ENCODE results near the gene FGF11. TPM values are rescaled to one million over a fixed set of nuclear protein-coding genes. Genes with fewer than 3 reads are reported as not detected.

The FGF11 gene
- 1.0 TPM for total RNA-seq

DNA sequence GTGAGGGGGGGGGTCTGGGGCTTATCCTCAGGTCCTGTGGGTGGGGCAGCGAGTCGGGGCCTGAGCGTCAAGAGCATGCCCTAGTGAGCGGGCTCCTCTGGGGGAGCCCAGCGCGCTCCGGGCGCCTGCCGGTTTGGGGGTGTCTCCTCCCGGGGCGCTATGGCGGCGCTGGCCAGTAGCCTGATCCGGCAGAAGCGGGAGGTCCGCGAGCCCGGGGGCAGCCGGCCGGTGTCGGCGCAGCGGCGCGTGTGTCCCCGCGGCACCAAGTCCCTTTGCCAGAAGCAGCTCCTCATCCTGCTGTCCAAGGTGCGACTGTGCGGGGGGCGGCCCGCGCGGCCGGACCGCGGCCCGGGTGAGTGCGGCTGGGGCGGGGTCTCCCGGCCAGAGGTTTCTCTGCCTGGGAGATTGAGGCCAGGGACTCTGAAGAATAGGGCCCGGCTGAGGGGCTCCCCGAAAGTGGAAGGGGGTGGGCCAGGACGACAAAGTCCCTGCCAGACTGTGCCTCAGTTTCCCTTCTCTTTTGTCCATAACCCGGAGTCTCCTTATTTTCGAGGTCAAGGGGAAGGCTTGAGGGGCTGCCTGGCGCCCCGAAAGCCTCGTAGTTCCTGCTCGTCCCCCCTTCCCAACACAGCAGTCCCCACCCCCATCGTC is at the start of gene FGF11:
Gene FGF11 (plus strand): TSS at position 51 of the 651 bp plus-strand sequence. CDS start 109 bp downstream, at position 160.
- Histone ChIP-seq H3K36me3 (ENCODE audit: control insufficient read depth in 3 of 3, insufficient read depth in 3 of 3, low read length in 3 of 3) (no peaks in the 10 kb centered on the region), H3K4me1 (ENCODE audit: control insufficient read depth in 3 of 3, insufficient read depth in 3 of 3, low read length in 3 of 3) (peaks cover 47 to 67% (median 57%) of the 10 kb centered on the region in 3 donors), H3K9ac (ENCODE audit: low read depth in 1 of 3, low read length in 3 of 3) (peak within 1 kb of the TSS; percentile 69 to 88 (median 74)), H3K4me3 (ENCODE audit: low read length in 3 of 3) (peak within 1 kb of the TSS; percentile 62 to 81 (median 63)), H3K27ac (ENCODE audit: low read depth, low read length) (peak within 1 kb of the TSS; percentile 71), H3K27me3 (ENCODE audit: control insufficient read depth in 3 of 3, insufficient read depth in 3 of 3, low read length in 3 of 3) (peaks cover 0 to 5% (median 0%) of the 10 kb centered on the region in 3 donors), H3K9me3 (ENCODE audit: control insufficient read depth in 3 of 3, low read length in 3 of 3) (no peaks in the 10 kb centered on the region)

DNA sequence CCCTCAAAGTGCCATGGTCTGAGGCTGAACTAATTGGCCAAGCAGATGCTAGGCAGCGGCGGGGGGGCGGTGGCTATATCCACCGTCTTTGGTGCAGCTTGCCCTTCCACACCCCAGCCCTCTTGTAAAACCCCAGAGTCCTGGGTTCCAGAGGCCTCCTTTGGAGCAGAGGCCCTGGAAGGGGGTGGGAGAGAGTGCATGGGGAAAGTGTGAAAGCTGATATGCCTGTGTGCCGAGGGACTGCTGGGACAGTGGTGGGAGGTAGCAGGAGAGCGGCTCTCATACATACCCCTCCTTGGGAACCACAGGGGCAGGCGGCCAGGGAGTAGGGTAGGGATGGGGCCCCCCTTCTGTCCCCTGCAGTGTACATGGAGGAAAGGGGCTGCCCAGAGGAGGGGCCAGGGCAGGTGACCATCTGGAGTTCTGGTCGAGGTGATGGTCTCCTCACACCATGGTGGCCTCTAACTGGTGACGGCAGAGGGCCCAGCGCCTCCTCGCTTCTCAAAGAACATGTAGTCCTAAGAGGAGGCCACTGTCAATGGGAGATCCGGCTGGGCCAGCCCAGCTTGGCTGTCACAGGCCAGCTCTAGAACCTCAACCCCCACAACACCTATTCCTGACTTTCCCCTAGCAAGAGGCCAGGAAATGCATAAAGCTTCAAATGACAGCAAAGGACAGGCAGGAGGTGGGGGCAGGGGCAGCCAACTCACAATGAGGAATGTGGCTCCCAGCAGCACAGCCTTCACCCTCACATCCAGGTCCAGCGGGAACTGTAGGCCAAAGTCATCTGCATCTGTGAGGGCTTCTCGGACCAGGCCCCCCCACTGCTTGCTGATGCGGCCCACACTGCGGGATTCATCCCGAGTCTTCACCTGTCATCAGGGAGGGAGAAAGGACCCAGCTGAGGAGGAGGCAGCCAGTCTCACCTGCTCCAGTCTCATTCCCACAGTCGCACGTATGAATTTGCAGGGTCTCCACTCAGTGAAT is 49.1 kb upstream of the FGF11 start:
- no peaks in the 10 kb centered on the region for H3K27me3 ChIP-seq (ENCODE audit: control insufficient read depth in 3 of 3, insufficient read depth in 3 of 3, low read length in 3 of 3)
- no peak overlapping the region for H3K9ac ChIP-seq (ENCODE audit: low read depth in 1 of 3, low read length in 3 of 3)
- H3K4me1 ChIP-seq (ENCODE audit: control insufficient read depth in 3 of 3, insufficient read depth in 3 of 3, low read length in 3 of 3): peaks cover 8 to 15% (median 13%) of the 10 kb centered on the region in 3 donors
- no peak overlapping the region for H3K27ac ChIP-seq (ENCODE audit: low read depth, low read length)
- H3K36me3 ChIP-seq (ENCODE audit: control insufficient read depth in 3 of 3, insufficient read depth in 3 of 3, low read length in 3 of 3): peaks cover 18 to 38% (median 28%) of the 10 kb centered on the region in 3 donors
- H3K9me3 ChIP-seq (ENCODE audit: control insufficient read depth in 3 of 3, low read length in 3 of 3): no peaks in the 10 kb centered on the region
- H3K4me3 ChIP-seq (ENCODE audit: low read length in 3 of 3): no peak overlapping the region

DNA sequence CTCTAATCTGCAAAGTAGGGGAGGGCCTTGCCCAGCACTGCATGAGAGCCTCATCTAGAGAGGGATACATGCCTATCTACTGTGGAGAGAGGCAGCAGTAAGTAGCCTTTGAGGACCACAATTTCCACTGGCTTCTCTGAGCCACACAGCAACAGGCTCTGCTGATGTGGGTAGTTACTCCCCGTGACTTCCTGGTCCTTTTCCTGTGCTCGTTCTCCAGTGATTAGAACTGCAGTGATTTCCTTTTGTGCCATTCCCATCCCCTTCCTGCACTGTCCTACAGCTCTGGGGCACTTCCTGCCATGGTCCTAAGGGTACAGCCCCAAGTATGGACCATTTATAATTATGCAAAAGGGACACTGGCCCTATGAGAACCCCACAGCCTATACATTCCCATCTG is 48.0 kb upstream of the FGF11 start:
- no peak overlapping the region for H3K4me3 ChIP-seq (ENCODE audit: low read length in 3 of 3)
- H3K36me3 ChIP-seq (ENCODE audit: control insufficient read depth in 3 of 3, insufficient read depth in 3 of 3, low read length in 3 of 3): peaks cover 18 to 38% (median 28%) of the 10 kb centered on the region in 3 donors
- H3K27ac ChIP-seq (ENCODE audit: low read depth, low read length): no peak overlapping the region

DNA sequence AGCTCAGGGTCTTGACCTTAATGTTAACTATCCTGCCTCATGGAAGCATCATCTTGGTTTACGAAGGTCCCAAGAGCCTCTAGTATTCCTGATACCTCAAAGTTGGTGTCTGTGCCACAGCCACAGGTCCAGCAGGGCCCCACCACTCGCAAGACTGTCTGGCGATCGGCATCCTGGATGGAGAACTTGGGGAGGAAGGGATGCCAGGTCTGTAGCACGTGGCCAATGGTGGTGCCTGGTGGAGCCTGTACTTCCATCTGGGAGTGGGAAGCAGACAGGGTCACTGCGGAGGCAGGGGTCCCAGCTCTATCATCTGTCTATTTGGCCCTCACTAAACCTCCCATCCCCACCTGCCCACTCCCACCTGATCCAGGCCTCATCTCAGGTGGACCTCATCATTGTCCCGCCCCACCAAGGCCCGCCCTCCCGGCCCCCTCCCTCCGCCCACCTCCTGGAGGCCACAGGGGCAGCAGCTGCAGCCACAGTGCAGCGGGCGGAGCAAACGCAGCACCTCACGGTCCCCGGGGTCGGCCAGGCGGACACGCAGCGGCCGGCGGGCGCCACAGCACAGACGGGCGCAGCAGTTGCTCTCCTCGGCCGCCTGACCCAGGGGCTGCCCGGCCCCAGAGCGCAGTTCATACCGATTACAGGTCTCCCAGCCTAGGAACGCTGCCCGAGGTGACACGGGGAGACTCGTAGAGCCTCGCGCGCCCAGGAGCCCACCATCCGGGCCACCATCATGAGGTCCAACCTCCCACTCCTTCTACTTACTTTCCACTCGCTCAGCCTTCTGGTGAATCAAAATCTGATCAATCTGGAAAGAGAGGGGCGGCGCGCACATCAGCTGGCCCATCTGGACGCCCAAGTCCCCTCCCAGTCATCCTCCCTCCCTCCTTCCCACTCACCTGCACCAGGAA is 46.4 kb upstream of the FGF11 start:
- Histone ChIP-seq H3K27ac (ENCODE audit: low read depth, low read length) (no peak overlapping the region), H3K4me3 (ENCODE audit: low read length in 3 of 3) (peak overlapping the region in 2 of 3 donors; percentile 70 to 84), H3K9me3 (ENCODE audit: control insufficient read depth in 3 of 3, low read length in 3 of 3) (no peaks in the 10 kb centered on the region), H3K9ac (ENCODE audit: low read depth in 1 of 3, low read length in 3 of 3) (no peak overlapping the region), H3K4me1 (ENCODE audit: control insufficient read depth in 3 of 3, insufficient read depth in 3 of 3, low read length in 3 of 3) (peaks cover 8 to 15% (median 13%) of the 10 kb centered on the region in 3 donors), H3K27me3 (ENCODE audit: control insufficient read depth in 3 of 3, insufficient read depth in 3 of 3, low read length in 3 of 3) (no peaks in the 10 kb centered on the region), H3K36me3 (ENCODE audit: control insufficient read depth in 3 of 3, insufficient read depth in 3 of 3, low read length in 3 of 3) (peaks cover 18 to 38% (median 28%) of the 10 kb centered on the region in 3 donors)

More for the DNA sequence above, 48.0 kb upstream of the FGF11 start:
- Histone ChIP-seq H3K9ac (ENCODE audit: low read depth in 1 of 3, low read length in 3 of 3) (no peak overlapping the region), H3K4me1 (ENCODE audit: control insufficient read depth in 3 of 3, insufficient read depth in 3 of 3, low read length in 3 of 3) (peaks cover 8 to 15% (median 13%) of the 10 kb centered on the region in 3 donors), H3K27me3 (ENCODE audit: control insufficient read depth in 3 of 3, insufficient read depth in 3 of 3, low read length in 3 of 3) (no peaks in the 10 kb centered on the region), H3K9me3 (ENCODE audit: control insufficient read depth in 3 of 3, low read length in 3 of 3) (no peaks in the 10 kb centered on the region)

DNA sequence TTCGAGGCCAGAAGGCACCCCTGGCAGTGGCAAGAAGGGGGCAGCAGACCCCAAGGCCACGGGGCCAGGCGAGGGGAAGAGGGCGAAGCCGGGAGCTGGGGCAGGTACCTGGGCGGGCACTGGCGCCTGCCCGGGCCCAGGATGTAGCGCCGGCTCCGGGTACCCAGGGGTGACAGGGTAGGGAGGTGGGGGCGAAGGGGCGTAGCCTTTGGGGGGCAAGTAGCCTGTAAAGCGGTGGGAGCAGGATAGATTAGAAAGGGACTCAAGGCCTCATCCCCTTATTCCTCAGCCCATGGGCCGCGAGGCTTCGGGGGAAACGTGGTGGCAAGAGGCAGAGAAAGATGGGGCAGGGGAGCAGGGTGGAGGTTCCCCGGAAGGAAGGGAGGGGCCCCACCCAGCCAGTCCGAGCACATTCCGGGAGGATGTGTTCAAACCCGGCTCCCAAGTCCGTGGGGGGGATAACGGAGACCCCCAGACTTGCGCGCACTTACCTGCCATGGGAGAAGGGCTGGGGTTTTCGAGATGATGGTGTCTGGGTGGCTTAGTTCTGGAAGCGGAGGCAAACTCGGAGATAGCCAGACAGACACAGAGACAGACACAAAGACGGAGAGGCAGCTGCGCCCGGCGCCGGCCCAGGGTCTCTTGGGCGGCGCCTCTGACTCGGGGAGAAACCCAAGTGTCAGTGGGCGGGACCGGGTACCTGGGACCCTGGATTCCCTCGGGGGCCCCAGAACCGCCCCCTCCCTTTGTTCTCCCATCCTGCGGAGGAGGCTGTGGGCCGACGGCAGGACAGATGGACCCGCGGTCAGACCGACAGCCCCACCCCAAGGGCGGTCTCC is 45.5 kb upstream of the FGF11 start:
- Histone ChIP-seq H3K9me3 (ENCODE audit: control insufficient read depth in 3 of 3, low read length in 3 of 3) (no peaks in the 10 kb centered on the region), H3K4me1 (ENCODE audit: control insufficient read depth in 3 of 3, insufficient read depth in 3 of 3, low read length in 3 of 3) (peaks cover 8 to 15% (median 13%) of the 10 kb centered on the region in 3 donors)

DNA sequence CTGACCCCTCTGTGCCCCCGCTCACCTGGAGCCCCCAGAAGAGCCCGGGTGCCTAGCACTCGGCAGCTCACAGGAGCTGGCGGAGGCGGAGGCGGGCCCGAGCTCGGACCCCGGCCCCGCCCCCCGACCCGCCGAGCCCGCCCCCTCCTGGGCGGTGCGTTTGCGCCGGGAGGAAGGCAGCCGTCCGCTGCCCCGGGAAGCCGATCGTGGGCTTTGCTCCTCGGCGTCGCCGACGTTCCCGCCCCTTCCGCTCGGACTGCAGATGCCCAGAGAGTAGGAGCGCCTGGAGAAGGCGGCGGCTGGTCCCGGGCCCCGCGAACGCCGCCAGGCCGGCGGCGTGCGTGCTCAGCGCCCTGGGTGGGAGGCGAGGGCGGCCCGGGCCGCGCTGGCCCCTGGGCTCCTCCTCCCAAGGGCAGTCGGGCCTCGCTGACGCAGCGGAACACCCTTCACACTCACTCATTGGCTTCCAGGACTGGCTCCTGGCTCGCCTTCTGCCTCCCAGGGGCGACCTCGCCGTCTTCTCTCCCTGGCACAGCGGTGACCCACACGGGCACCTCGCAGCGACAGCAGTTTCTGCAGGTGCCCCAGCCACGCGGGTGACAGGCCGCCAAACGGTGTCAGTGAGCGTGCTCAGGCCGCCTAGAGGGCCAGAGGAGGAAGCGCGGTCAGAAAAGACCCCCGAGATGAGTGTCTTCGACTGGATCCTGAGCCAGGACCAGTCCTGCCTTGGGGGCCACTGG is 44.7 kb upstream of the FGF11 start, which contains the start of gene PLSCR3:
Gene PLSCR3 (minus strand): TSS at position 74 of the 740 bp plus-strand sequence. CDS start 415 bp downstream, outside the sequence.
- Histone ChIP-seq H3K9me3 (ENCODE audit: control insufficient read depth in 3 of 3, low read length in 3 of 3) (no peaks in the 10 kb centered on the region), H3K4me3 (ENCODE audit: low read length in 3 of 3) (peak within 1 kb of the TSS; percentile 70 to 84 (median 83)), H3K36me3 (ENCODE audit: control insufficient read depth in 3 of 3, insufficient read depth in 3 of 3, low read length in 3 of 3) (peaks cover 9 to 25% (median 18%) of the 10 kb centered on the region in 3 donors), H3K4me1 (ENCODE audit: control insufficient read depth in 3 of 3, insufficient read depth in 3 of 3, low read length in 3 of 3) (peaks cover 8 to 15% (median 13%) of the 10 kb centered on the region in 3 donors), H3K27me3 (ENCODE audit: control insufficient read depth in 3 of 3, insufficient read depth in 3 of 3, low read length in 3 of 3) (no peaks in the 10 kb centered on the region), H3K27ac (ENCODE audit: low read depth, low read length) (peak within 1 kb of the TSS; percentile 75), H3K9ac (ENCODE audit: low read depth in 1 of 3, low read length in 3 of 3) (peak within 1 kb of the TSS; percentile 75 to 95 (median 86))

More for the DNA sequence above, 45.5 kb upstream of the FGF11 start:
- peaks cover 14 to 33% (median 25%) of the 10 kb centered on the region in 3 donors for H3K36me3 ChIP-seq (ENCODE audit: control insufficient read depth in 3 of 3, insufficient read depth in 3 of 3, low read length in 3 of 3)
- peak overlapping the region; percentile 70 to 84 (median 83) for H3K4me3 ChIP-seq (ENCODE audit: low read length in 3 of 3)
- H3K27ac ChIP-seq (ENCODE audit: low read depth, low read length): peak overlapping the region; percentile 75
- H3K9ac ChIP-seq (ENCODE audit: low read depth in 1 of 3, low read length in 3 of 3): peak overlapping the region; percentile 75 to 95 (median 84)
- no peaks in the 10 kb centered on the region for H3K27me3 ChIP-seq (ENCODE audit: control insufficient read depth in 3 of 3, insufficient read depth in 3 of 3, low read length in 3 of 3)

DNA sequence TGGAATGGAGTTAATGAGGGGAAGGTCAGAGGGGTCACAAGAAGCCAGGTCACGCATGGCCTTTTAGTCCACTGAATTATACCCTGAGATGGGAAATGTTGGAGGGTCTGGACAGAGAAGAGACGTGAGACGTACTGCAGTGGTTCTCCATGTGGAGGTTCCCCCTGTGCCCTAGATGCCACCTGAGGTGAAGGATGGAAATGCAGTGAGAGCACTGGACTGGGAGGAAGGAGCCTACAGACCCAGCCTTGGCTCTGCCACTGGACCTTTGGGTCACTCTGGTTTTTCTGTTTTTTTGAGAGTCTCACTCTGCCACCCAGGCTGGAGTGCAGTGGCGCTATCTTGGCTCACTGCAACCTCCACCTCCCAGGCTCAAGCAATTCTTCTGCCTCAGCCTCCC is 43.2 kb upstream of the FGF11 start:
- peaks cover 8 to 13% (median 12%) of the 10 kb centered on the region in 3 donors for H3K4me1 ChIP-seq (ENCODE audit: control insufficient read depth in 3 of 3, insufficient read depth in 3 of 3, low read length in 3 of 3)
- H3K27ac ChIP-seq (ENCODE audit: low read depth, low read length): no peak overlapping the region
- no peak overlapping the region for H3K4me3 ChIP-seq (ENCODE audit: low read length in 3 of 3)
- no peaks in the 10 kb centered on the region for H3K9me3 ChIP-seq (ENCODE audit: control insufficient read depth in 3 of 3, low read length in 3 of 3)
- peaks cover 2 to 12% (median 9%) of the 10 kb centered on the region in 3 donors for H3K36me3 ChIP-seq (ENCODE audit: control insufficient read depth in 3 of 3, insufficient read depth in 3 of 3, low read length in 3 of 3)
- H3K27me3 ChIP-seq (ENCODE audit: control insufficient read depth in 3 of 3, insufficient read depth in 3 of 3, low read length in 3 of 3): no peaks in the 10 kb centered on the region
- no peak overlapping the region for H3K9ac ChIP-seq (ENCODE audit: low read depth in 1 of 3, low read length in 3 of 3)

DNA sequence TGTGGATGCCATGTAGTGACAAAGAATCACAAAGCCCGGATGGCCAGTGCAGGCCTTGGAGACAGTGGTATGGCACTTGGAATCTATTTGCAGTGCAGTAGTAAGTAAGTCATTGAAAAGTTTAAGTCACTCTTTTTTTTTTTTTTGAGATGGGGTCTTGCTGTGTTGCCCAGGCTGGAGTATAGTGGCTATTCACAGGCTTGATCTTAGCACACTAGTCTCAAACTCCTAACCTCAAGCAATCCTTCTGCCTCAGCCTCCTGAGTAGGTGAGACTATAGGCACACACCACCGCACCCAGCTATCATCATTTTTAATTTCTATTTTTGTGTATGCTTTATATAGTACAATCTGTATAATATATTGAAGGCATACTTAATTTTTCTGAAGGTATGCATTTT is 40.7 kb upstream of the FGF11 start:
- no peaks in the 10 kb centered on the region for H3K27me3 ChIP-seq (ENCODE audit: control insufficient read depth in 3 of 3, insufficient read depth in 3 of 3, low read length in 3 of 3)
- no peaks in the 10 kb centered on the region for H3K9me3 ChIP-seq (ENCODE audit: control insufficient read depth in 3 of 3, low read length in 3 of 3)
- H3K4me1 ChIP-seq (ENCODE audit: control insufficient read depth in 3 of 3, insufficient read depth in 3 of 3, low read length in 3 of 3): peaks cover 16 to 17% (median 16%) of the 10 kb centered on the region in 3 donors

More for the DNA sequence above, 40.7 kb upstream of the FGF11 start:
- Histone ChIP-seq H3K36me3 (ENCODE audit: control insufficient read depth in 3 of 3, insufficient read depth in 3 of 3, low read length in 3 of 3) (no peaks in the 10 kb centered on the region), H3K27ac (ENCODE audit: low read depth, low read length) (no peak overlapping the region), H3K4me3 (ENCODE audit: low read length in 3 of 3) (no peak overlapping the region), H3K9ac (ENCODE audit: low read depth in 1 of 3, low read length in 3 of 3) (no peak overlapping the region)

Measured in skeletal muscle tissue (tissue), 4 donors.